Peyer's patch (tissue), 4 donors: ENCODE results near the gene RGMA. TPM values are rescaled to one million over a fixed set of nuclear protein-coding genes. Genes with fewer than 3 reads are reported as not detected.

ENCODE experiments used
- DNase-seq, 3 donors: peaks; one replicate each; pipeline ENCODE4 v3.0.0-alpha.2; 2017 to 2019
- H3K27ac ChIP-seq, 4 donors: fragments of 200-600 bp; sonication (generic); one replicate each; pipeline ENCODE4 v1.5.1; 2016 to 2019
- H3K27me3 ChIP-seq, 2 donors: fragments of 200-600 bp; sonication (generic); one replicate each; pipeline ENCODE4 v1.5.1; 2019
- H3K36me3 ChIP-seq, 3 donors: fragments of 200-600 bp; sonication (generic); one replicate each; pipeline ENCODE4 v1.5.1; 2016 to 2019
- H3K4me1 ChIP-seq, 4 donors: fragments of 200-600 bp; sonication (generic); one replicate each; pipeline ENCODE4 v1.5.1; 2016 to 2019
- H3K4me3 ChIP-seq, 4 donors: fragments of 200-600 bp; sonication (generic); 1 replicate in 3 of 4; 2 replicates in 1 of 4; pipeline ENCODE4 v1.5.1; 2016 to 2019; ENCODE audit warnings: mild to moderate bottlenecking in 1 of 4
- H3K9me3 ChIP-seq, 4 donors: fragments of 200-600 bp; sonication (generic); one replicate each; pipeline ENCODE4 v1.5.1; 2016 to 2019; ENCODE audit warnings: mild to moderate bottlenecking in 1 of 4
- POLR2A ChIP-seq, 2 donors: fragments of 450-650 bp; IDR thresholded peaks; one replicate each; pipeline ENCODE4 v1.5.1; 2017; ENCODE audit warnings: antibody characterized with exemption in 2 of 2, mild to moderate bottlenecking in 2 of 2, moderate library complexity in 2 of 2
- total RNA-seq, 4 donors: library from RNA; depleted of rRNA; stranded (reverse); fragments of >200 nt; gene quantifications; one replicate each; pipeline ENCODE4 v1.1.0, GENCODE V29; 2016
- TF ChIP-seq, protein P1 (sequence below), 6 experiments: fragments of 450-650 bp in 4 of 6; fragments of 200-600 bp in 2 of 6; sonication (generic) in 1 of 6; IDR thresholded peaks; one replicate each; pipeline ENCODE4 v1.5.1; 2017 to 2019; ENCODE audit warnings: antibody characterized with exemption in 6 of 6, mild to moderate bottlenecking in 3 of 6, moderate library complexity in 1 of 6

Gene RGMA
- total RNA-seq, 4 donors from 2014 or later: 1.8 to 18.8 (median 9.3) TPM

DNA sequence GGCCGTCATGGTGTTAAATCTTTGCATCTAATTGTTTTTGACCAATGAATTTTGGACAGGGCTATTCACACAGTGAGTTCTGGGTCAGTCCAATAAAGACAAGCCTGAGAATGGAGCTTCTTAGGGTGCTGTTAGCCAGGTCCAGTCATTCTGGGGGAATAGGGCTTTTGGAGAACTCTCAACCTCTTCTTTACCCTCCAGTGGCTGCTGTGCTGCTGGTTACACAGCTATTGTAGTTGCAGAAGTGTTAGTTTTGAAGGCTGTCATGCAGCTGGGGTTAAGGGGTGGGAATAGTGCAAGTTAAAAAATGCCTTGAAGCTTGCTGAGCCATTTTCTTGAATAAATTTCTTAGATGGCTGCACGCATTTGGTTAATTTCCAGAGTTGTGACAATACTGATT is 99.0 kb downstream of the RGMA start:
- DNase-seq: no peak
- Histone ChIP-seq H3K36me3 (peaks cover 0 to 93% (median 0%) of the 10 kb centered on the region in 3 donors), H3K9me3 (no peaks in the 10 kb centered on the region), H3K4me1 (no peaks in the 10 kb centered on the region), H3K27me3 (no peaks in the 10 kb centered on the region), H3K4me3 (no peak overlapping the region), H3K27ac (no peak overlapping the region)
- no peak for TF ChIP-seq POLR2A (IDR thresholded peaks at IDR 0.05)
- TF ChIP-seq, protein P1, sequence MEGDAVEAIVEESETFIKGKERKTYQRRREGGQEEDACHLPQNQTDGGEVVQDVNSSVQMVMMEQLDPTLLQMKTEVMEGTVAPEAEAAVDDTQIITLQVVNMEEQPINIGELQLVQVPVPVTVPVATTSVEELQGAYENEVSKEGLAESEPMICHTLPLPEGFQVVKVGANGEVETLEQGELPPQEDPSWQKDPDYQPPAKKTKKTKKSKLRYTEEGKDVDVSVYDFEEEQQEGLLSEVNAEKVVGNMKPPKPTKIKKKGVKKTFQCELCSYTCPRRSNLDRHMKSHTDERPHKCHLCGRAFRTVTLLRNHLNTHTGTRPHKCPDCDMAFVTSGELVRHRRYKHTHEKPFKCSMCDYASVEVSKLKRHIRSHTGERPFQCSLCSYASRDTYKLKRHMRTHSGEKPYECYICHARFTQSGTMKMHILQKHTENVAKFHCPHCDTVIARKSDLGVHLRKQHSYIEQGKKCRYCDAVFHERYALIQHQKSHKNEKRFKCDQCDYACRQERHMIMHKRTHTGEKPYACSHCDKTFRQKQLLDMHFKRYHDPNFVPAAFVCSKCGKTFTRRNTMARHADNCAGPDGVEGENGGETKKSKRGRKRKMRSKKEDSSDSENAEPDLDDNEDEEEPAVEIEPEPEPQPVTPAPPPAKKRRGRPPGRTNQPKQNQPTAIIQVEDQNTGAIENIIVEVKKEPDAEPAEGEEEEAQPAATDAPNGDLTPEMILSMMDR (IDR thresholded peaks at IDR 0.05): no peak

- no peaks in the 10 kb centered on the region for H3K27me3 ChIP-seq
- H3K9me3 ChIP-seq: no peaks in the 10 kb centered on the region
- no peak overlapping the region for H3K4me3 ChIP-seq
- no peak overlapping the region for H3K27ac ChIP-seq
- DNase-seq: no peak
- H3K4me1 ChIP-seq: no peaks in the 10 kb centered on the region
- peaks cover 0 to 93% (median 1%) of the 10 kb centered on the region in 3 donors for H3K36me3 ChIP-seq
- no peak for TF ChIP-seq POLR2A (IDR thresholded peaks at IDR 0.05)
- TF ChIP-seq, protein P1 (IDR thresholded peaks at IDR 0.05): no peak
These were observed 99.5 kb downstream of the RGMA start for GRCh38 chr15:92989470-92989869.

Other genes starting within 250 kb of the RGMA start
- gene CHD2, start 188.9 kb downstream of the RGMA start, total RNA-seq: 100 to 1,000 TPM; 109 to 370 (median 161) TPM